Tibial artery (tissue), 4 donors: ENCODE results near the gene UQCC2.

Experiments used
- DNase-seq, 2 donors: peaks; one replicate each; pipeline ENCODE4 v3.0.0-alpha.2; 2019
- H3K27ac ChIP-seq, 2 donors: fragments of 200-600 bp; sonication (generic) in 1 of 2; 1 replicate in 1 of 2; 2 replicates in 1 of 2; pipeline ENCODE4 v1.5.1; 2018 to 2019; ENCODE audit warnings: mild to moderate bottlenecking in 1 of 2
- H3K27me3 ChIP-seq, 2 donors: fragments of 200-600 bp; sonication (generic) in 1 of 2; one replicate each; pipeline versions ENCODE4 v1.5.1 to v1.6.0; 2016 to 2019
- H3K36me3 ChIP-seq, 3 donors: fragments of 200-600 bp; sonication (generic) in 2 of 3; one replicate each; pipeline ENCODE4 v1.5.1; 2016 to 2019; ENCODE audit warnings: mild to moderate bottlenecking in 2 of 3
- H3K4me1 ChIP-seq, 4 donors: fragments of 200-600 bp; sonication (generic) in 2 of 4; 1 replicate in 3 of 4; 2 replicates in 1 of 4; pipeline ENCODE4 v1.5.1; 2016 to 2019
- H3K4me3 ChIP-seq, 2 donors: fragments of 200-600 bp; sonication (generic) in 1 of 2; 1 replicate in 1 of 2; 2 replicates in 1 of 2; pipeline ENCODE4 v1.5.1; 2018 to 2019; ENCODE audit warnings: mild to moderate bottlenecking in 2 of 2
- H3K9me3 ChIP-seq, 3 donors: fragments of 200-600 bp; sonication (generic) in 1 of 3; one replicate each; pipeline ENCODE4 v1.5.1; 2016 to 2019
- CTCF ChIP-seq, 2 experiments: fragments of 200-600 bp in 1 of 2; fragments of 450-650 bp in 1 of 2; IDR thresholded peaks; one replicate each; pipeline ENCODE4 v1.5.1; 2017 to 2019; ENCODE audit warnings: antibody characterized with exemption in 2 of 2, mild to moderate bottlenecking in 1 of 2, moderate library complexity in 1 of 2
- intact Hi-C: fragments of 100-400 bp; cut with DNase I; formaldehyde crosslinking; loops from one replicate; pipeline ENCODE4 v1.15.0; 2023; ENCODE audit warnings: low total_unique reads

Gene UQCC2

GRCh38 chr6:33756211-33756954, 44.9 kb upstream of the UQCC2 start:
- H3K4me3 ChIP-seq: no peak overlapping the region
- H3K36me3 ChIP-seq: no peaks in the 10 kb centered on the region
- intact Hi-C loops: no loop called here
- no peak overlapping the region for H3K27ac ChIP-seq
- DNase-seq: no peak
- H3K27me3 ChIP-seq: peaks cover 0 to 13% of the 10 kb centered on the region in 2 donors
- H3K4me1 ChIP-seq: no peaks in the 10 kb centered on the region
- no peak for TF ChIP-seq CTCF (IDR thresholded peaks at IDR 0.05)
- no peaks in the 10 kb centered on the region for H3K9me3 ChIP-seq

GRCh38 chr6:33755070-33755869, 43.8 kb upstream of the UQCC2 start:
- Histone ChIP-seq H3K27me3 (peaks cover 0 to 13% of the 10 kb centered on the region in 2 donors), H3K9me3 (no peaks in the 10 kb centered on the region), H3K36me3 (no peaks in the 10 kb centered on the region), H3K4me1 (no peaks in the 10 kb centered on the region), H3K27ac (no peak overlapping the region), H3K4me3 (no peak overlapping the region)
- DNase-seq: no peak
- TF ChIP-seq CTCF (IDR thresholded peaks at IDR 0.05): no peak
- intact Hi-C loops: no loop called here

GRCh38 chr6:33754222-33754621, 42.7 kb upstream of the UQCC2 start:
- peaks cover 0 to 13% of the 10 kb centered on the region in 2 donors for H3K27me3 ChIP-seq
- intact Hi-C loops: no loop called here
- DNase-seq: no peak
- no peaks in the 10 kb centered on the region for H3K4me1 ChIP-seq
- no peak overlapping the region for H3K27ac ChIP-seq
- H3K36me3 ChIP-seq: no peaks in the 10 kb centered on the region
- no peak for TF ChIP-seq CTCF (IDR thresholded peaks at IDR 0.05)
- H3K4me3 ChIP-seq: no peak overlapping the region
- H3K9me3 ChIP-seq: no peaks in the 10 kb centered on the region

- Histone ChIP-seq H3K27me3 (peaks cover 0 to 13% of the 10 kb centered on the region in 2 donors), H3K36me3 (no peaks in the 10 kb centered on the region), H3K4me1 (no peaks in the 10 kb centered on the region), H3K27ac (no peak overlapping the region), H3K9me3 (no peaks in the 10 kb centered on the region), H3K4me3 (no peak overlapping the region)
- no peak for TF ChIP-seq CTCF (IDR thresholded peaks at IDR 0.05)
- no peak for DNase-seq
- intact Hi-C loops: no loop called here
Observed at GRCh38 chr6:33752646-33753015, 41.1 kb upstream of the UQCC2 start.

- Histone ChIP-seq H3K27me3 (peaks cover 0 to 13% of the 10 kb centered on the region in 2 donors), H3K4me3 (no peak overlapping the region), H3K27ac (no peak overlapping the region), H3K36me3 (no peaks in the 10 kb centered on the region), H3K9me3 (no peaks in the 10 kb centered on the region), H3K4me1 (no peaks in the 10 kb centered on the region)
- intact Hi-C loops: no loop called here
- no peak for TF ChIP-seq CTCF (IDR thresholded peaks at IDR 0.05)
- no peak for DNase-seq
Observed at GRCh38 chr6:33751771-33752645, 40.5 kb upstream of the UQCC2 start.
